ENCODE data around the gene EFNA4.

- TF ChIP-seq TAF1 (IDR thresholded peaks at IDR 0.05; ENCODE audit: low read depth) (no peak; the same call in 1 of the 2 replicates), RAD21 (IDR thresholded peaks at IDR 0.05; ENCODE audit: low read depth) (no peak)
Observed at GRCh38 chr1:155051777-155052398, 11.7 kb upstream of the EFNA4 start.
